ENCODE results near the gene PSMC3IP.
A peak's percentile ranks its signal among the peaks of the same experiment; 100 is the strongest.

Gene PSMC3IP

DNA sequence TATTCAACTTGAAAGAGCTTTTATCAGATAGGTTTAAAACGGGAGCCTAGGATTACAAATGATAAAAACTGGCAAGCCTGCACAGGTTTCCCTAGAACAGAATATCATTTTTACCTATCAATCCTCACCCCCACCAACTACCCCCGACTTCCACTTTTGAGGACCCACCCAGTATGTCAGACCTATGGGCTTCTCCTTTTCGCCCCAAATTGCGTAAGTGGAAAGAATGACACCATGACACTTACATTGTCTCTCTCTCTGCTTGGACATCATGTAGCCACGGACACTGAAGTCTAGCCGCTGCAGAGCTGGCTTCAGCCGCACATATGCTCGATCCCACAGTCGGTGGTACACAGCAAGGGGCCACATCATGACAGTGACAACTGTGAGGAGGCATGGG, 7.4 kb upstream of the PSMC3IP start:
- DNase-seq, result no peak

DNA sequence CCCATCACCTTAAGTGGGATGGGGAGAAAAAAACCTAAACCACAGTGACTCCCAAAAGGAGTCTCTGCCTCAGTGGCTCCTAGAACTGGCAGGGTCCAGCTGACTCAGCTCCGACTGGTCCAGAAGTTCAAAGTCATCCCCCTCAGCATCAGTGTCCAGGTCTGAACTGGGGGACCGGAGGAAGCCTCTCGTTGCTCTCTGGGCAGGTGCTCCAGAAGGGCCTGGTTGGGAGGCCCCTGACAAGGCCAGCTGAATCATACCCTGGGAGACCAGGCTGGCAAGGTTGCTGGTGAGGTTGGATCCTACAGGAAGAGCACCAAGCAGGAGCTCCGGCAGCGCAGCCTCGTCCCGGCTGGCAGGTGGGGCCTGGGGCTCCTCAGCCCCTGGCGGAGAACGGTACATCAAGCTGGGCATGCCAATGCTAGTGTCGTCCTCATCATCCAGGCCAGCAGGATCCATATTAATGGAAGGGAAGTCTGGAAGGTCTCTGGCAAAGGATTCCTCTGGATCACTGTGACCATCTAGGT, 4.3 kb upstream of the PSMC3IP start:
- no peak for DNase-seq

GRCh38 chr17:42579794-42580551, 2.4 kb upstream of the PSMC3IP start:
- no peak for DNase-seq

DNA sequence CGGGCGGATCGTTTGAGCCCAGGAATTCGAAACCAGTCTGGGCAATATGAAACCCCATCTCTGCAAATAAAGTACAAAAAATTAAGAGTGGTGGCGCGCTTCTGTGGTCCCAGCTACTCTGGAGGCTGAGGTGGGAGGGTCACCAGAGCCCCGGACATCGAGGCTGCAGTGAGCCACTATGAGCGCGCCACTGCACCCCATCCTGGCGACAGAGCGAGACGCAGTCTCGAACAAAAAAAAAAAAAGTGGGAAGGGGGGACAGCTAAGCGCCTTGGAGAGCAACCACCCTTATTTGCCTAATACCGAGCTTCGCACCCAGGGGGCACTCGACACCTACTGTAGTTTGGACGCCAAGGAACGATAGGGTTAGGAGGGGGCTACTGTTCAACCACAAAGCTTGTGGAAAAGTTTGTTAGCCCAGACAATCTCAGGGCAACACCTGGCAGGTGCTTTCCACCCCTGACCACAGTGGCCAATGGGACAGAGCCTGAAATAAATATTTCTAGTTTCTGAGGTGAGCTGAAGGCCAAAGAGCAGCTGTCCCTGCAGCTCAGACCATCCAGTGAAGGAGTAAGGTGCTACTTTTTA, 847 bp upstream of the PSMC3IP start:
- peak; percentile 76 for DNase-seq

DNA sequence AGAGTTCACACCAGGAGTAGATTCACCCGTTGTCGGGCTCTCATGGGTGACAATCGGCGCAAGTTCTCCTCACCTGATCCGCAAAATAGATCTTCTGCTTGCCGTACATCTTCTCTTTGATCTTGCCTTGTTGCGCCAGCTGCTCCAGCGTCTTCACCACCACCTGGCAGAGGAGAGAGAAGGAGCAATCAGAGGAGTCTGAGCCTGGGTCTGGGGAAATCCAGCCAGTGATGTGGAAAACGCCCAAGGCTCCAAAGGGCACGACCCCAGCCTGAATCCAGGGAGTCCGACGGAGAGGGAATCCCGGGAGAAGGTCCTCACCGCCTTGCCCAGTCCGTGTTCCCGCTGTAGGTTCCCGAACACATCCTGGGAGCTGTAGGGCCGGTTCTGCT, 393 bp downstream of the PSMC3IP start:
- no peak for DNase-seq

- DNase-seq, result no peak
Measured at GRCh38 chr17:42574463-42574862, 3.1 kb downstream of the PSMC3IP start.

DNA sequence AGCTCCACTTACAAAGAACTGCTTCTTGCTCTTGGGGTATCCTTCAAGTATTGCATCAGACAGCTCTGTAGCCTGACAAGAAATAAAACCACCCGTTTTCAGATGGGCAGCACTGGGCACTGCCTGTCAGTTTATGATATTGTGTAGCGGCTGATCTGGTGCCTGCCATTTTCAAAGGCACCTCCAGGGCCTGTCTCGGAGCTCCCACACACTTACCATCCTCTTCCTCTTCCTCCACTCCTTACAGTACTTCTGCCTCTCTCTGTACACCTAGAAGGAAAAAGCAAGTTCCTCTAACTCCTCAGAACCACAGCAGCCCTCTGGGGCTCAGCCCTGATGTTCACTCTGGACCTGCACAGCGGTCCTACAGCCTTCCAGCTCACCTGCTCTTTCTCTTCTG, 4.4 kb downstream of the PSMC3IP start:
- DNase-seq, result no peak

DNA sequence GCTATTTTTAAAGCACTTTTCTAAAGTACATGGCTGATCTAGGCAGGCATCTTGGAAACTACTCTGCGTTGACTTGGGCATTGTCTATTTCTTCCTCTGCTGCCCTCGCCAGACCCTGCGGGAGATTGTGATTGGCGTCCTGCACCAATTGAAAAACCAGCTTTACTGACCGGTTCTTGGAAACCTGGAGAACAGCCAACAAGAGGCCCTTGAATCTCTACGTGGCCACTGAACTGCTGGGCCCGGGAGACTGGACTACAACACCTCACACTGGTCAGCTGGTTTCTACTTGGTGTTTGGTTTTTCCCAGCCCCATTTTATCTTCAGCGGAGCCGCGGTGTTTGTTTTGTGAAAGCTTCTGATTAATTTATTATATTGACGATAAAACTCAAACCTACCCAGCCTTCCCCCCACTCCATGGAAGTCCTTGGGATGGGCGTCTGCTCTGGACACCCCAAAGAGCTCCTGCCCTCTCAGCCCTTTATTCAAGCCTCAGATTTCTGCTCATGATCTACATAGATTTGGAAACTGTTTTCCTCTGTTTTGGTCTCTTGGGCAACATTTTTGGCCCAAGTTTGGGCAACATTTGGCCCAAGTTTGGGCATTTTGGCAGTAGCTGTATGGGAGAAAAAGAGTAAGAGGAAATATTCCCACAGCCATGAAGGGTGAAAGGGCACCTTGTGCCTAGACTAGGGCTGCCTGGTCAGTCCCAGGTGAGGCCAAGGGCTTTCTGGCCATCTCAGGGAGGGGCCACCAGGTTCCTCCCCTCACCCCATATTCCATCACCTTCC, 5.9 kb downstream of the PSMC3IP start:
- no peak for DNase-seq

DNA sequence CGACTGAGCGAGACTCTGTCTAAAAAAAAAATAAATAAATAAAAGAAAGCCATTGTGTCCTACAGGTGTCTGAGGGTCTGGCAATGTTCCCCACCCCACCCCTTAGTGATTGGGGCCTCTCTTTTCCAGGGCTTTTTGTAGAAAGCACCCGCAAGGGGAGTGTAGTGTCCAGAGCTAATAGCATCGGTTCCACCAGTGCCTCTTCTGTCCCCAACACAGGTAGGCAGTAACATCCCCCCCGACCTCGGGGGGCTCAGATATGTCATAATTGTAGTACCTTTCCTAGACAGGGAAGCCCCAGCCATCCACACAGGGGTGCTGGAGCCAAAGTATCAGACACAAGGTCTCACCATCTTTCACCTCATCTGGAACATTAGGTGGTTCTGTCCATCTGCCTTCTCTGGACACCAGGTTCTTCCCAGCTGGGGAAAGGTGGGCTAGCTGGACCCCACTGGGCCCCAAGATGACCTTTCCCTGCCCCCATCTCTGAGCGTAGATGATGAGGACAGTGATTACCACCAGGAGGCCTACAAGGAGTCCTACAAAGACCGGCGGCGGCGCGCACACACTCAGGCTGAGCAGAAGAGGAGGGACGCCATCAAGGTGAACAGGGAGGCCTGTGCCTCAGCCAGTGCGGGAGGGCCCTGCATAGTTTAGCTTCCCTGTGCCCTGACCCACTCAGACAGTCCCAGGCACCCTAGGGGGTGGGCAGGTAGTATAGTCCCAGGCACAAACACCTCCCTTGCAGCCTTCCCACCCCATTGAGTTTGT, 9.0 kb downstream of the PSMC3IP start:
- DNase-seq, result no peak

DNA sequence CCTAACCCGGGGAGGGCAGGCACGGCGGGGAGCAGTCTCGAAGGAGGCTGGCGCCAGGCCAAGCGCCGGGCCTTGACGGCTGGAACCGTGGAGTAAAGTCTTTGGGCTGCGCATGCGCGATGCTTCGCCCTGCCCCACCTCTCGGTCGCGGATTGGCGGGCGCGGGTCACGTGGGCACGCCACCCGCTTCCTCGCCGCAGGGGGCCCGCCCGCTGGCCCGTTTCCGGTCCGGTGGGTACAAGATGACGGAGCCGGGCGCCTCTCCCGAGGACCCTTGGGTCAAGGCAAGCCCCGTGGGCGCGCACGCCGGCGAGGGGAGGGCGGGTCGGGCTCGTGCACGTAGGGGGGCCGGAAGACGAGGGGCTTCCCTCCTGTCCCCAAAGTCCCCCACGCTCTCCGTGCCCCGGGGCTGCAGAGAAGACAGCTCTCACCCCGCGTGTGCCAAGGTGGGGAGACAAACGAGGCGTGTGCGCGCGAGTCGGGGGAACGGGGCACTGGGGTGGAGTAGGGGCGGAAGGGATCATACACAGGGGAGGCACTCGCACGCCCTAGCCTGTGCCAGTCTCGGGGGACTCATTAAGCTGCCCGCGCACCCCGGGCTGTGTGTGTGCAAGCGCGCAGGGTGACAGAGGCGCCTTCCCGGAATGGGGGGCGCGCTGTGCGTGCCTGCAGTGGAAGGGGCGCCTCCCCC, 10.5 kb downstream of the PSMC3IP start, which contains the start of gene MLX:
Gene MLX (plus strand): TSS at position 218 of the 691 bp plus-strand sequence. CDS start 25 bp downstream, at position 243.
- DNase-seq, result peak; percentile 93

DNA sequence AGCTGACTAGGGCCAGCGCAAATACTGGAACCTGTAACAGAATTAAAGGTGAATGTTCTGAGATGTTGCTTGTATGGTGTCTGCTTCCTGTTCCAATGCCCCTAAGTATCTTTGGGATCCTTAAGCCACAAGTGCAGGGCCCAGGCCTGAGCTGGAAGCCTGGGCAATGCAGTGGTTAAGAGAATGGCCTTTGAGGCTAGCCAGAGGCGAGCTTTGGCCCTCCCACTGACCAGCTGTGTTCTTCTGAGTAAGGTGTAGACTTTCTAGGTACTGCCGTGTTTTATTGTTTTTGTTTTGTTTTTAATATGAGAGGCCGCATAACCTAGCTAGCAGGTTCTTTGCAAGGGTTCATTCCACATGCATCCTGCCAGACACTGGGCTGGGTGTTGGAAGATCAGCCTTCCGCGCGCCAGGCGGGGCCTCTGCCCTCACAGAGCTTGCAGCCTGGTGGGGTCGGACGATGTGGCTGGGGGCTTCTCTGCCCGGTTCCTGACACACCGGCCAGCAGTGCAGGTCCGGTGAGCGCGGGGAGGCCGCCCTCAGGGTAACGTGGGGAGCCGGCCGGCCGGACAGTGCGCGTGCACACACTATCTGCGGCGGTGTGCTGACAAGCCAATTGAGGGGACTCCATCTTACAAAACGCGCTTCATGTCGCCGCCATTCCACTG, 11.2 kb downstream of the PSMC3IP start:
- no peak for DNase-seq

GRCh38 chr17:42565523-42566214, 11.9 kb downstream of the PSMC3IP start:
- no peak for DNase-seq

DNA sequence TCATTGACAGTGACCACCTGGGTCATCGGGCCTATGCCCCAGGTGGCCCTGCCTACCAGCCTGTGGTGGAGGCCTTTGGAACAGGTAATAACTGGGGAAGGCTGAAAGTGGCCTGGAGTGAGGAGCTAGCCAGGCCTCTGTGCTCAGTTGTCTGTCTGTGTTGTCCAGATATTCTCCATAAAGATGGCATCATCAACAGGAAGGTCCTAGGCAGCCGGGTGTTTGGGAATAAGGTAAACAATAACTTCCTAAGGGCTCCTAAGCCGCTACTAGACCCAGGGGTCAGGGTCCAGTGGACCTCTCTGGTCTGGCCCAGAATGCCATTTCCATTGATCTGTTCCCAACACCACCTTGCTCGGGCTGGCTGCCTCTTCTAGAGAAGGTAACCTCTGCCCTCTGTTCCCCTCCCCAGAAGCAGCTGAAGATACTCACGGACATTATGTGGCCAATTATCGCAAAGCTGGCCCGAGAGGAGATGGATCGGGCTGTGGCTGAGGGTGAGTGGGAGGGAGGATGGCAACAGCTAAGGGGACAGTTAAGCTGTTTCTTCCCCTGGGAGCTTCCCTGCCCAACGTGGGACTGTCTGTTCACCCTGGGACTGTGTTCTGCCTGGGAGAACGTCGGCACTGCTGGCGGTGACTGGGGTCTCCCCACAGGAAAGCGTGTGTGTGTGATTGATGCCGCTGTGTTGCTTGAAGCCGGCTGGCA, 12.6 kb downstream of the PSMC3IP start:
- DNase-seq, result no peak

- no peak for DNase-seq
Measured at GRCh38 chr17:42563950-42564349, 13.6 kb downstream of the PSMC3IP start.

DNA sequence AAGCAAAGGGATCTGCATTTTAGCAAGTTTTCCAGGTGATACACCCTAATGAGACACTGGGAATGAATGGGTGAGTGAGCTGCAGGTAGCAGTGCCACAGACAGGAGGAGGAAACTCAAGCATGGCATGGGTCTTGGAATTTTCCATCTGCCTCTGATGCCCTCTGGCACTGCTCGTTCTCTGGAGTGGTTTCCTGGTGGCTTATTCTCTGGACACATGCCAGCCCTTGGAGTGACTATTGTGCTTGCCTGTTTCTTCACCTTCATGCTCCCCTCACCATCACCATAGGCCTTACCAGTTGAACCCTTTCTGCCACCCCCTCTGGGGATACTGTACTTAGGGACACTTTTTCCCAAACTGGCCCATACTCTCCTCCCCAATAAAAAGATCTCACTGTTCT, 14.0 kb downstream of the PSMC3IP start:
- no peak for DNase-seq

DNA sequence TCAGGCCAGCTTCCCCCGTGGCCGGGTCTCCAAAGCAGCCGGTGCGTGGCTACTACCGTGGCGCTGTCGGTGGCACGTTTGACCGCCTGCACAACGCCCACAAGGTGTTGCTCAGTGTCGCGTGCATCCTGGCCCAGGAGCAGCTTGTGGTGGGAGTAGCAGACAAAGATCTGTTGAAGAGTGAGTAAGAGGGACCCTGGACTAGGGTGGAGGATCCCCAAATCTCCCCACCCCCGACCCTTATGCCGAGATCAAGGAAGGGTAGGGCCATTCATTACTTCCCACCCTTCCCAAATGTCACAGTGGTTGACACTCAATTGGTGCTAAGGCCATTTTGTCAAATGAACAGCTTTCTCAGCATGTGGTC, 14.4 kb downstream of the PSMC3IP start:
- DNase-seq, result no peak

DNA sequence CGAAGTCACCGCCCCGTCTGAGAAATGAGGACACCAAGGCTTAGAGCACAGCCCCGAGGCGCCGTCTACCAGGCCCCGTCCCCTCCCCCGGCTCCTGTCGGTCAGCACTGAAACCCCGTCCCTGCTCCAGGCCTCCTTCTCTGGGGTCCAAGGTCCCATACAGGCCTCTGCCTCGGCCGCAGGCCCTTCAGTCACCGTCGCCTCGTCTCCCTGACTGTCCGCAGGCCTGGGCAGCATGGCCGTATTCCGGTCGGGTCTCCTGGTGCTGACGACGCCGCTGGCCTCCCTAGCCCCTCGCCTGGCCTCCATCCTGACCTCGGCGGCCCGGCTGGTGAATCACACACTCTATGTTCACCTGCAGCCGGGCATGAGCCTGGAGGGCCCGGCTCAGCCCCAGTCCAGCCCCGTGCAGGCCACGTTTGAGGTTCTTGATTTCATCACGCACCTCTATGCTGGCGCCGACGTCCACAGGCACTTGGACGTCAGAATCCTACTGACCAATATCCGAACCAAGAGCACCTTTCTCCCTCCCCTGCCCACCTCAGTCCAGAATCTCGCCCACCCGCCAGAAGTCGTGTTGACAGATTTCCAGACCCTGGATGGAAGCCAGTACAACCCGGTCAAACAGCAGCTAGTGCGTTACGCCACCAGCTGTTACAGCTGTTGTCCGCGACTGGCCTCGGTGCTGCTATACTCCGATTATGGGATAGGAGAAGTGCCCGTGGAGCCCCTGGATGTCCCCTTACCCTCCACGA, 15.0 kb downstream of the PSMC3IP start:
- no peak for DNase-seq

DNA sequence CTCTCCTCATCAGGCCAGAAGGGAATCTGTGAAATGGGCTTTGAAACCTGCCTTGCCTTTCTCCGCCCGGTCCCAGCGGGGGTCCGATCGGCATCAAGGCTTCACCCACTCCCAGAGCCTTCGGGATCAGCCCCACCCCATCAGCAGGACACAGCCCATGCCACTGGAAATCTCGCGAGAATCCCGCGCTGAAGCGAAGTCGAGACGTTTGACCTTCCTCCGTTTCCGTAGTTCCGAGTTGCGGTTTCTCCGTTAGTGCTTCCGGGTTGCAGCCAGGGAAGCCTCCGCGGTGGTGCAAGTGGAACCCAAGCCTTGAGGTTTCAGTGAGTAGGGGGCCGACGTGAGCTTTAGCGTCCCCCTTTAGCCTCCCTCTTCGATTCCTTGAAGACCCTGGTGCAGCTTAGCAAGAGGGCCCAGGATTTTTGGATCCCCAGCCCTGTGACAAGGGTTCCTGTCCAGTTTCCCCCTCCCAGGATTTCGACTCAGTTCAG, 15.6 kb downstream of the PSMC3IP start, which contains the start of gene COASY:
Gene COASY (plus strand): TSS at position 252 of the 491 bp plus-strand sequence. CDS start 475 bp downstream, outside the sequence.
- peak; percentile 95 for DNase-seq

- DNase-seq, result no peak
Measured at GRCh38 chr17:42560246-42560645, 17.3 kb downstream of the PSMC3IP start.

All from CD4-positive, alpha-beta T cell treated with Interleukin-10 for 1 hour (primary cell).